Occipital lobe (tissue), 2 donors: ENCODE results near the gene IFNA1. TPM values are rescaled to one million over a fixed set of nuclear protein-coding genes. Genes with fewer than 3 reads are reported as not detected.
"Not testable (repeated sequence)": the region's sequence is repeated elsewhere in the genome, so short reads cannot be mapped to it uniquely, and the experiment has no call there.

ENCODE experiments used
- DNase-seq: peaks from one replicate; lab custom pipeline; 2025; lab: John Stamatoyannopoulos, UW
- total RNA-seq: library from RNA; depleted of rRNA; stranded (reverse); fragments of >200 nt; gene quantifications from one replicate; pipeline ENCODE4 v1.2.3, GENCODE V29; 2014

The IFNA1 gene
- total RNA-seq, 1 donor from 2014 or later, result not detected

GRCh38 chr9:21443849-21444625 lies 3.8 kb downstream of the IFNA1 start:
- DNase-seq, result no peak

GRCh38 chr9:21449312-21449711 lies 9.1 kb downstream of the IFNA1 start:
- not testable (repeated sequence) for DNase-seq

GRCh38 chr9:21450733-21451394 lies 10.6 kb downstream of the IFNA1 start:
- no peak for DNase-seq

GRCh38 chr9:21452681-21453080 lies 12.4 kb downstream of the IFNA1 start:
- DNase-seq, result no peak

GRCh38 chr9:21454149-21454548 lies 13.9 kb downstream of the IFNA1 start:
- no peak for DNase-seq

GRCh38 chr9:21455320-21455719 lies 15.1 kb downstream of the IFNA1 start:
- no peak for DNase-seq

GRCh38 chr9:21461377-21461776 lies 21.1 kb downstream of the IFNA1 start:
- no peak for DNase-seq

GRCh38 chr9:21465138-21465537 lies 24.9 kb downstream of the IFNA1 start:
- no peak for DNase-seq

- no peak for DNase-seq
Observed at GRCh38 chr9:21465859-21466518, 25.8 kb downstream of the IFNA1 start.

- no peak for DNase-seq
Observed at GRCh38 chr9:21470126-21470525, 29.9 kb downstream of the IFNA1 start.

- no peak for DNase-seq
Observed at GRCh38 chr9:21473236-21473635, 33.0 kb downstream of the IFNA1 start.

- DNase-seq, result no peak
Observed at GRCh38 chr9:21477466-21477865, 37.2 kb downstream of the IFNA1 start.

- no peak for DNase-seq
Observed at GRCh38 chr9:21479152-21479702, 39.0 kb downstream of the IFNA1 start.

GRCh38 chr9:21481470-21482056 lies 41.3 kb downstream of the IFNA1 start:
- DNase-seq, result no peak

- no peak for DNase-seq
Observed at GRCh38 chr9:21482213-21482612, 42.0 kb downstream of the IFNA1 start, which contains the start of gene IFNE. TSS of gene IFNE (minus strand) at chr9:21482313. CDS start at chr9:21481694, 619 bp downstream.

Other genes with a start within 250 kb of the IFNA1 start
- not detected for gene IFNA7, start 238.2 kb upstream of the IFNA1 start, total RNA-seq
- gene IFNA10, start 233.3 kb upstream of the IFNA1 start, total RNA-seq, result not detected
- gene IFNA16, start 223.1 kb upstream of the IFNA1 start, total RNA-seq, result not detected
- gene IFNA17, start 212.2 kb upstream of the IFNA1 start, total RNA-seq, result not detected
- gene IFNA14, start 200.4 kb upstream of the IFNA1 start, total RNA-seq, result not detected
- not detected for gene IFNA5, start 135.1 kb upstream of the IFNA1 start, total RNA-seq
- gene KLHL9, start 105.0 kb upstream of the IFNA1 start, total RNA-seq, result 81.4 TPM
- gene IFNA6, start 89.6 kb upstream of the IFNA1 start, total RNA-seq, result not detected
- not detected for gene IFNA13, start 72.4 kb upstream of the IFNA1 start, total RNA-seq
- not detected for gene IFNA2, start 55.0 kb upstream of the IFNA1 start, total RNA-seq
- not detected for gene IFNA8, start 31.3 kb upstream of the IFNA1 start, total RNA-seq
- not detected for gene IFNE, start 41.9 kb downstream of the IFNA1 start, total RNA-seq